IPS-NIHi7 (cell line): ENCODE data around the gene TPX2.

ENCODE experiments used
- DNase-seq: peaks from one replicate; pipeline ENCODE4 v3.0.0; 2012; ENCODE audit warnings: mixed read lengths; ENCODE audit errors: extremely low spot score

The TPX2 gene

GRCh38 chr20:31759836-31760518 is 20.9 kb downstream of the TPX2 start:
- DNase-seq = no peak

GRCh38 chr20:31760519-31761240 is 21.6 kb downstream of the TPX2 start:
- no peak for DNase-seq

DNA sequence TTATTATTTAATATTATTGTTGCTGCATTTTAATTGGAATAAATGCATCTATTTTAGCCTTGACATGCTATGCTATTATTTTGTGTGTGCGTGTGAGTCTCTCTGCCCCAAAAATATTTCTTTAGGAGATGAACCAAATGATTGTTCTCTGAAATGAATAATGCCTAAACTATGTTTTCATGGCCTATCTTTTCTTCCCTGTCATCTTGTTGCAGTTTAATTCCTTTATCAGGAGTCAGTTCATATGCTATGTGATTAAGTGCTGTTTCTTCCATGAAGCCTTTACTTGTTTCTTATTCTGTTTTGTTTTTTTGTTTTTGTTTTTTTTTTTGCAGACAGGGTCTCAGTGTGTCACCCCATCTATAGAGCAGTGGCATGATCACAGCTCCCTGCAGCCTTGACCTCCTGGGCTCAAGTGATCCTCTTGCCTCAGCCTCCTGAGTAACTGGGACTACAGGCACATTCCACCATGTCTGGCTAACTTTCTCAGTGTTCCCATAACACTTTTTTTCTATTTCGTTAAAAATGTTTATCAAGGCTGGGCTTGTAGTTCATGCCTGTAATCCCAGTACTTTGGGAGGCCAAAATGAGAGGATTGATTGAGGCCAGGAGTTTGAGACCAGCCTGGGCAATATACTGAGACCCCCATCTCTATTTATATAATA is 25.7 kb downstream of the TPX2 start:
- DNase-seq = no peak

- DNase-seq = no peak
These were observed 28.7 kb downstream of the TPX2 start for GRCh38 chr20:31767805-31768204.

DNA sequence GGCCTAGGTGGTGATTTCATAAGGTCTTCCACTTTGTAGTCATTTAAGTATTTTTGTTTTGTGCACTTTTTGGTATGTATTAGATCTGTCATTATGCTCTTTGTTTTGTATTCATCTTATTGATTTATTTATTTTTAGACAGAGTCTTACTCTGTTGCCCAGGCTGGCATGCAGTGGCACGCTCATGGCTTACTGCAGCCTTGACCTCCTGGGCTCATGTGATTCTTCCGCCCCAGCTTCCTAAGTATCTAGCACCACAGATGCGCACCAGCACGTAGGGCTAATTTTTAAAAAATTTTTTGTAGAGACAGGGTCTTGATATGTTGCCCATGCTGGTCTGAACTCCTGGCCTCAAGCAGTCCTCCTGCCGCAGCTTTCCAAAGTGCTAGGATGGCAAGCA is 30.6 kb downstream of the TPX2 start:
- no peak for DNase-seq

GRCh38 chr20:31770243-31770642 is 31.2 kb downstream of the TPX2 start:
- no peak for DNase-seq

- no peak for DNase-seq
These were observed 35.3 kb downstream of the TPX2 start for GRCh38 chr20:31774408-31774807.

DNA sequence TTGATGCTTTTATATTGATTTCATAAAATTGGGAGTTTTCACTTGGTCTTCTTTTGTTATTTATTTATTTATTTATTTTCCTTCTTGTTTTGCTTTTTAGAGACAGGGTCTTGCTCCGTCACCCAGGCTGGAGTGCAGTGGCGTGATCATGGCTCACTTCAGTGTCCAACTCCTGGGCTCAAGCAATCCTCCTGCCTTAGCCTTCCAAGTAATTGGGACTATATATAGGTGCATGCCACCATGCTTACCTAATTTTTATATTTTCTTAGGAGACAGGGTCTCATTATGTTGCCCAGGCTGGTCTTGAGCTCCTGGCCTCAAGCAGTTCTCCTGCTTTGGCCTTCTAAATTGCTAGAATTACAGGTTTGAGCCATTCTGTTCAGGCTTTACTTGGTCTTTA is 41.7 kb downstream of the TPX2 start:
- no peak for DNase-seq

DNA sequence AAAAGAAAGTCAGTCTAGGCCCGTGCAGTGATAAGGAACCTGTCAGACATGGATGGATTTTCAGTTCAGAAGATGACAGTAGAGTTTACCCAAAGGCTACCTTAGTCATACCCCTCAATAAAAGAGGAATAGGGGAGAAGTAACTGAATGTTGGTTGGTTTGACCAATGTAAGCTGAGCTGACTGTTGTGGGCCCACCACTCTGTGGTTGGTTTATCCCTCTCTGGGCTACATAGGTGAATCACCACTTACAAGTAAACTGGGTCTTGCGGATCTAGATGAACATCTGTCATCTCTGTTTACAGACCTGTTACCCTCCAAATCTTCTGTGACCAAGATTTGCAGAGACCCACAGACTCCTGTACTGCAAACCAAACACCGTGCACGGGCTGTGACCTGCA is 42.9 kb downstream of the TPX2 start:
- no peak for DNase-seq

- no peak for DNase-seq
These were observed 45.4 kb downstream of the TPX2 start for GRCh38 chr20:31784354-31785044.

DNA sequence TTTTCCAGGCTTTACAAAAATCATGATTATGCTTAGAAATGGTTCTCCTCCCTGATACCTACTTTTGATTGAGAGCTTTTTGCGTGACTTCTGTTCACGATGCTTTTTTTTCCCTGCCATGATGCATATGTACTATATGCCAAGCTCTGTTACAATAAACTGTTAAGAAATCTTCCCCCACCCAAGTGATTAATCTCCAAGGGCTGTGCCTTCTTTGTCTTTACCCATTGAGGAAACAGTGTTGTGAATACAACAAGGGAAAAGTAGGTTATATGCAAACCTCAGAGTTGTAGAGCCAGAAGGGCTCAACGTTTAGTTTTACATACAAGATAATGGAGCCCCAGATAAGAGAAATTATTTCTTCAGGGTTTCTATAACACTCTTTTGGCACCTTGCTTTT is 46.0 kb downstream of the TPX2 start:
- no peak for DNase-seq

GRCh38 chr20:31788578-31788977 is 49.5 kb downstream of the TPX2 start:
- DNase-seq = peak; percentile 53

DNA sequence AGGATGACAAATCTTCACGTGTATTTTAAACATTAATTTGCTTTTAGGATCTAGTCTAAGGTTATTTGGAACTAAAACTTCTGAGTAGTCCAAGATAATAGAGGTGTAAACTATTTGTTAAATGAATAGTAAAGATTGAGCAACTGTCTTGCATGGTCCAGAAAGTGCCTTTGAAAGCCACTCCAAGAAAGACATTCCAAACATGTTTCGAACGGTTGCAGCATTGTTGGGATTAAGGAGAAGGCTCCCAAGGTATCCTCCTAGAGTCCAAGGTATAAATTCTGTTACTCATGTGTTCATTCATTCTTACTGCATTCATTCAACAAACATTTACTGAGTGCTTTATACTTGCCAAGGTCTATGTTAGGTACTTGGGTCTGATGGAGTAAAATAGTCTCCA is 51.3 kb downstream of the TPX2 start:
- DNase-seq = no peak

GRCh38 chr20:31797364-31797763 is 58.3 kb downstream of the TPX2 start:
- no peak for DNase-seq

DNA sequence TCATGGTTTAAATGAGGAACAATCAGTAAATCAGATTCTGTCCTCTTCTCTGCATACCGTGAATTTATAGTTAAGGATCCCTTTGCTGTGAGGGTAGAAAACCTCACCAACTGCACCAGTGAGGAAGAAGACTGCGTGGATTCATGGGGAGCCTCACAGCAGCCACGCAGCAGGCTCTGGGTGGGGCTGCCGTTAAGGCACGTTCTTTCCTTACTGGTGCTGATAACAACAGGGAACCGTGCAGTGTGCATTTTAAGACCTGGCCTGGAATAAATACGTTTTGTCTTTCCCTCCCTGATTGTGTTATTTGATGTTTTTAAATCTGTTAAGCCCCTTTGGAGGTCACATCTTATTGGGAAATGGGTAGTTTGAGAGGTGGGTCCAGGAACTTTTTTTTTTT is 62.4 kb downstream of the TPX2 start:
- DNase-seq = no peak

- no peak for DNase-seq
These were observed 64.6 kb downstream of the TPX2 start for GRCh38 chr20:31803552-31804291.

DNA sequence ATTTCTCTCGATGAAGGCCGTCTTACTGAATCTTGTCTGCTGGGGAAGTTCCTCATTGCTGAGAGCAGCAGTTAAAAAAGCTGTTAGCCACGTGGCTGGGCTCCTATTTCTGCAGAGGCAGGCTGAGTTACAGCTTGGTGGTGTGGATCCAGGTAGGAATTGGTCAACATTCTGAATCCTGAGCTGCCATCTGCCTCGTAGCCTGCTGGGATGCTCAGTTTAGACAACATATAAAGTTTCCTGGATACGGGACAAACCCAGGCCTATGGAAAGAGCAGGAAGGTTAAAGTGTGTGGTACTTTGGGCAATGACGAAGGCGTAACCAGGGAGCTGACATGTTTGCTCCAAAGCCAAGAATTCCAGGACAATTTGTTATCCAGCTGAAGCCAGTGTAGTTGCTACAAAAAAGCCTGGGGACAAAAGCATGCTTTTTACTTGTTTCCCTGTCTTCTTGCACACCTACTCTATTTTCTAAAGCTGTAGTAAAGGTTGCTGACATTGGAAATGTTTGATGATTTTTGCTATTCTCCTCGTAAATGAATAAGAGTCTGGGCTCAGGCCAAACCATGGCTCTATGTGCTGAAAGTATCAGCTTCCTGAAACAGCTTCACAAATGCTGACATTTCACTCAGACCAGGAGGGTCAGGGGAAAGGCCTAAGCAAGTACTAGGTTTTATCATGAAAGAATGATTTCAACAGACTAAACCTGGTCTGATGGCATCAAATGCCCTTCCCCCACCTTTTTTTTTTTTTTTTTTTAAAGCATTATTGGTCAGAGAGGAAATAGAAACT is 67.7 kb downstream of the TPX2 start:
- DNase-seq = no peak

- no peak for DNase-seq
These were observed 69.4 kb downstream of the TPX2 start for GRCh38 chr20:31808481-31808880.

DNA sequence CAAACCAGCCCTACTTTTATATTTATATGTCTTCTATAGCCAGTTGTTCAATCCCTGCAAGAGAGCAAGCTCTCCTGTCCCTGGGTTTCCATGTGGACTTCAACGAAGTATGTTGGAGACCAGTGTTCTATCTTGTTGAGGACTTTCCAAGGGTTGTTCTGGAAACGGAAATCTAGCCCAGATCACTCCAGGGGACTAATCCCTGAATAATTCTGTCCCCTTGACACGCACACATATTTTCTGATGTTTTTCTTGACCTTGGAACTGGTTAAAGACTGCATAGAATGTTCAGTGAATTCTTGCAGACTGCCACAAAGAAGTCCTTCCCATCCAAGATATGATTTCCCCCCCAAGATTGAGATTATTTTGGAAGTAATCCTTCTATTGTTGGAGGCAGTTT is 70.6 kb downstream of the TPX2 start:
- no peak for DNase-seq

- DNase-seq = no peak
These were observed 72.1 kb downstream of the TPX2 start for GRCh38 chr20:31811198-31811597.
